Testis (tissue), 2 donors: ENCODE data around the gene GALR1.

Experiments
- POLR2A ChIP-seq: fragments of 450-650 bp; IDR thresholded peaks from one replicate; pipeline ENCODE4 v1.6.1; 2017; ENCODE audit warnings: antibody characterized with exemption, mild to moderate bottlenecking, moderate library complexity
- TF ChIP-seq, protein P1 (sequence below), 3 experiments: fragments of 450-650 bp in 2 of 3; fragments of 200-600 bp in 1 of 3; sonication (generic) in 1 of 3; IDR thresholded peaks; one replicate each; pipeline ENCODE4 v1.5.1; 2016 to 2019; ENCODE audit warnings: antibody characterized with exemption in 3 of 3, mild to moderate bottlenecking in 2 of 3, moderate library complexity in 1 of 3

DNA sequence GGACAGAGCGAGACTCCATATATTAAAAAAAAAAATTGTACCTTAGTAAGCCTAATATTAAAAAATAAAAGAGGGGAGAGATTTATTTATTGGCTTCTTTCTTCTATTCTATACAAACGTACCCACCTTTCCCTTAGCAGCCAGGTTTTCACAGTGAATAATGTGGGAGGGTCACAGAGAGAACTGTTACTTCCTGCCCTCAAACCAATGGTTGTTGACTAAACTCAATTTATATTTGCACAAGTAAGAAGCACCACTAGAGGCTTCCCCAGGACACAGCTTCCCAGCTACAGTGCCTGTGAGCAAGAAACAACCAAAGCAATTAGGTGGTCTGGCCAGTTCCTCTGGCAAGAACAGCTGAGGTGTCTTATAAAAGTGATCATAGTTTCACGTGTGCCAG is 28.9 kb upstream of the GALR1 start:
- TF ChIP-seq, protein P1, sequence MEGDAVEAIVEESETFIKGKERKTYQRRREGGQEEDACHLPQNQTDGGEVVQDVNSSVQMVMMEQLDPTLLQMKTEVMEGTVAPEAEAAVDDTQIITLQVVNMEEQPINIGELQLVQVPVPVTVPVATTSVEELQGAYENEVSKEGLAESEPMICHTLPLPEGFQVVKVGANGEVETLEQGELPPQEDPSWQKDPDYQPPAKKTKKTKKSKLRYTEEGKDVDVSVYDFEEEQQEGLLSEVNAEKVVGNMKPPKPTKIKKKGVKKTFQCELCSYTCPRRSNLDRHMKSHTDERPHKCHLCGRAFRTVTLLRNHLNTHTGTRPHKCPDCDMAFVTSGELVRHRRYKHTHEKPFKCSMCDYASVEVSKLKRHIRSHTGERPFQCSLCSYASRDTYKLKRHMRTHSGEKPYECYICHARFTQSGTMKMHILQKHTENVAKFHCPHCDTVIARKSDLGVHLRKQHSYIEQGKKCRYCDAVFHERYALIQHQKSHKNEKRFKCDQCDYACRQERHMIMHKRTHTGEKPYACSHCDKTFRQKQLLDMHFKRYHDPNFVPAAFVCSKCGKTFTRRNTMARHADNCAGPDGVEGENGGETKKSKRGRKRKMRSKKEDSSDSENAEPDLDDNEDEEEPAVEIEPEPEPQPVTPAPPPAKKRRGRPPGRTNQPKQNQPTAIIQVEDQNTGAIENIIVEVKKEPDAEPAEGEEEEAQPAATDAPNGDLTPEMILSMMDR (IDR thresholded peaks at IDR 0.05) = no peak
- TF ChIP-seq POLR2A = no peak
